ENCODE results near the gene RIPOR2. TPM values are rescaled to one million over a fixed set of nuclear protein-coding genes. Genes with fewer than 3 reads are reported as not detected.
"Not testable (repeated sequence)": the region's sequence is repeated elsewhere in the genome, so short reads cannot be mapped to it uniquely, and the experiment has no call there.

The RIPOR2 gene
- total and polyA plus RNA-seq, 5 donors, result 0.59 to 2.9 (median 2.4) TPM

GRCh38 chr6:24887545-24888140 lies 48.1 kb downstream of the RIPOR2 start:
- H3K4me3 ChIP-seq (ENCODE audit: low read length), result no peak overlapping the region
- no peaks in the 10 kb centered on the region for H3K4me1 ChIP-seq (ENCODE audit: control insufficient read depth, insufficient read depth, low read length)
- 81% methylated on average over 3 of the region's 3 CpGs for WGBS
- no peaks in the 10 kb centered on the region for H3K9me3 ChIP-seq (ENCODE audit: control insufficient read depth, low read length)
- intact Hi-C loops (cut with DNase I), result no loop called here
- H3K27ac ChIP-seq (ENCODE audit: low read length), result no peak overlapping the region
- ATAC-seq, result no peak
- DNase-seq, result no peak
- no peaks in the 10 kb centered on the region for H3K27me3 ChIP-seq (ENCODE audit: control insufficient read depth, insufficient read depth)

- ATAC-seq (no peak), DNase-seq (no peak)
- no peak overlapping the region for H3K27ac ChIP-seq (ENCODE audit: low read length)
- intact Hi-C loops (cut with DNase I), result no loop called here
- H3K4me3 ChIP-seq (ENCODE audit: low read length), result no peak overlapping the region
- H3K9me3 ChIP-seq (ENCODE audit: control insufficient read depth, low read length), result no peaks in the 10 kb centered on the region
- H3K4me1 ChIP-seq (ENCODE audit: control insufficient read depth, insufficient read depth, low read length), result no peaks in the 10 kb centered on the region
- H3K27me3 ChIP-seq (ENCODE audit: control insufficient read depth, insufficient read depth), result no peaks in the 10 kb centered on the region
- WGBS, result 68% methylated on average over 5 of the region's 5 CpGs
Observed at GRCh38 chr6:24883618-24884017, 52.1 kb downstream of the RIPOR2 start.

- Histone ChIP-seq H3K4me3 (ENCODE audit: low read length) (no peak overlapping the region), H3K27me3 (ENCODE audit: control insufficient read depth, insufficient read depth) (no peaks in the 10 kb centered on the region), H3K4me1 (ENCODE audit: control insufficient read depth, insufficient read depth, low read length) (no peaks in the 10 kb centered on the region), H3K27ac (ENCODE audit: low read length) (no peak overlapping the region), H3K9me3 (ENCODE audit: control insufficient read depth, low read length) (no peaks in the 10 kb centered on the region)
- DNase-seq, result no peak
- intact Hi-C loops (cut with DNase I), result no loop called here
- WGBS, result 69% methylated on average over 7 of the region's 7 CpGs
- ATAC-seq, result no peak
Observed at GRCh38 chr6:24882835-24883555, 52.8 kb downstream of the RIPOR2 start.

- WGBS, result 80% methylated on average over 3 of the region's 3 CpGs
- no peaks in the 10 kb centered on the region for H3K27me3 ChIP-seq (ENCODE audit: control insufficient read depth, insufficient read depth)
- no peak for DNase-seq
- H3K27ac ChIP-seq (ENCODE audit: low read length), result no peak overlapping the region
- peaks cover 2% of the 10 kb centered on the region for H3K9me3 ChIP-seq (ENCODE audit: control insufficient read depth, low read length)
- no peak overlapping the region for H3K4me3 ChIP-seq (ENCODE audit: low read length)
- ATAC-seq, result no peak
- intact Hi-C loops (cut with DNase I), result no loop called here
- no peaks in the 10 kb centered on the region for H3K4me1 ChIP-seq (ENCODE audit: control insufficient read depth, insufficient read depth, low read length)
Observed at GRCh38 chr6:24882295-24882694, 53.5 kb downstream of the RIPOR2 start.

- H3K9me3 ChIP-seq (ENCODE audit: control insufficient read depth, low read length), result peaks cover 5% of the 10 kb centered on the region
- no peak overlapping the region for H3K27ac ChIP-seq (ENCODE audit: low read length)
- H3K4me1 ChIP-seq (ENCODE audit: control insufficient read depth, insufficient read depth, low read length), result no peaks in the 10 kb centered on the region
- no peak for DNase-seq
- no peaks in the 10 kb centered on the region for H3K27me3 ChIP-seq (ENCODE audit: control insufficient read depth, insufficient read depth)
- H3K4me3 ChIP-seq (ENCODE audit: low read length), result no peak overlapping the region
- WGBS, result 89% methylated on average over 3 of the region's 3 CpGs
- intact Hi-C loops (cut with DNase I), result no loop called here
- ATAC-seq, result no peak
Observed at GRCh38 chr6:24881376-24881775, 54.4 kb downstream of the RIPOR2 start.

DNA sequence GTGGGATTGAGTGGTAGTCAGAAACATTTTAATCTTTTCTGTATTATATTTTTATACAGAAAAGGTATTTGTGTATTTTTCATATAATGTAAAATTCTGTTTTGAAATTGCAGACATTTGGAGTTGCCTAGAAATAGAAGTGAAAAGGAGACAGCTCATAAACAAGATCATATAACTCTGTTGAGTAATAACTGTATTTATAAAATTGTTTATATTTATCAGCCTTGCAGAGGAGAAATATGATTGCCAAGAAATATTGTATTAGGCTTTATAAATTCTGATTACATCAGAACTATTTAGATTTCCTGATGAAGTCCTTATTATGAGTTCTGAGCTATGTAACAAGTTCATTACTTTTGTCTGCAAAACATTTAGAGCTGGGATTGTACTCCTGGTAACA lies 55.3 kb downstream of the RIPOR2 start:
- H3K9me3 ChIP-seq (ENCODE audit: control insufficient read depth, low read length), result peaks cover 5% of the 10 kb centered on the region
- no peak overlapping the region for H3K4me3 ChIP-seq (ENCODE audit: low read length)
- no peaks in the 10 kb centered on the region for H3K4me1 ChIP-seq (ENCODE audit: control insufficient read depth, insufficient read depth, low read length)
- intact Hi-C loops (cut with DNase I), result no loop called here
- no peak overlapping the region for H3K27ac ChIP-seq (ENCODE audit: low read length)
- no peaks in the 10 kb centered on the region for H3K27me3 ChIP-seq (ENCODE audit: control insufficient read depth, insufficient read depth)
- DNase-seq, result no peak
- ATAC-seq, result no peak

DNA sequence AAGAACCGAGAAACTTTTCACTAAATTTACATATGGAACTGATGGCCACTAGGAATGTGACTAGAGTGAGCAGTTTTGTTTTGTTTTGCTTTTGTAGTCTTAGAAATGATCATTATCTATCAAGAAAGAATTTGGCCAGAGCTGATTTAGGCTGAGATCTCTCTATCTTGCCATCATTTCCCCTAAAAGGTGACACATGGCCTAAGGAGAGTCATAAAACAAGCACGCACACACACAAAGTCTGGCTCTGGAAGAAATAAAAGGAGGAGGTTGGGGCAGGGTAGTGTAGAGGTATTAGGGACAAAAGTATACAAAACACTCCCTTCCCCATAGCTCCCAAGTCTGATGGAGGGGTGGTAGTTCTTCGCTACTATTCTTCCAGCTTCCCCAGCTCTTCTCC lies 56.4 kb downstream of the RIPOR2 start:
- ATAC-seq (no peak), DNase-seq (no peak)
- no peaks in the 10 kb centered on the region for H3K27me3 ChIP-seq (ENCODE audit: control insufficient read depth, insufficient read depth)
- no peaks in the 10 kb centered on the region for H3K4me1 ChIP-seq (ENCODE audit: control insufficient read depth, insufficient read depth, low read length)
- intact Hi-C loops (cut with DNase I), result no loop called here
- no peak overlapping the region for H3K27ac ChIP-seq (ENCODE audit: low read length)
- WGBS, result 96% methylated on average over 3 of the region's 3 CpGs
- no peak overlapping the region for H3K4me3 ChIP-seq (ENCODE audit: low read length)
- H3K9me3 ChIP-seq (ENCODE audit: control insufficient read depth, low read length), result peaks cover 5% of the 10 kb centered on the region

GRCh38 chr6:24877747-24878146 lies 58.0 kb downstream of the RIPOR2 start:
- H3K4me1 ChIP-seq (ENCODE audit: control insufficient read depth, insufficient read depth, low read length); H3K4me3 ChIP-seq (ENCODE audit: low read length); H3K9me3 ChIP-seq (ENCODE audit: control insufficient read depth, low read length); H3K27ac ChIP-seq (ENCODE audit: low read length); intact Hi-C loops (cut with DNase I); ATAC-seq; H3K27me3 ChIP-seq (ENCODE audit: control insufficient read depth, insufficient read depth); DNase-seq: not testable (repeated sequence)
- WGBS, result 95% methylated on average over 4 of the region's 4 CpGs

- H3K27ac ChIP-seq (ENCODE audit: low read length), result no peak overlapping the region
- H3K9me3 ChIP-seq (ENCODE audit: control insufficient read depth, low read length), result peaks cover 5% of the 10 kb centered on the region
- H3K4me1 ChIP-seq (ENCODE audit: control insufficient read depth, insufficient read depth, low read length), result no peaks in the 10 kb centered on the region
- 85% methylated on average over 11 of the region's 11 CpGs for WGBS
- intact Hi-C loops (cut with DNase I), result no loop called here
- H3K27me3 ChIP-seq (ENCODE audit: control insufficient read depth, insufficient read depth), result no peaks in the 10 kb centered on the region
- ATAC-seq, result no peak
- no peak overlapping the region for H3K4me3 ChIP-seq (ENCODE audit: low read length)
- DNase-seq, result no peak
Observed at GRCh38 chr6:24876499-24877465, 59.0 kb downstream of the RIPOR2 start.

GRCh38 chr6:24875534-24875901 lies 60.2 kb downstream of the RIPOR2 start:
- ATAC-seq (no peak), DNase-seq (no peak)
- peaks cover 5% of the 10 kb centered on the region for H3K9me3 ChIP-seq (ENCODE audit: control insufficient read depth, low read length)
- intact Hi-C loops (cut with DNase I), result no loop called here
- 59% methylated on average over 9 of the region's 9 CpGs for WGBS
- no peaks in the 10 kb centered on the region for H3K4me1 ChIP-seq (ENCODE audit: control insufficient read depth, insufficient read depth, low read length)
- H3K27ac ChIP-seq (ENCODE audit: low read length), result no peak overlapping the region
- H3K27me3 ChIP-seq (ENCODE audit: control insufficient read depth, insufficient read depth), result no peaks in the 10 kb centered on the region
- no peak overlapping the region for H3K4me3 ChIP-seq (ENCODE audit: low read length)
